ENCODE measurements around the gene TENM4. TPM values are rescaled to one million over a fixed set of nuclear protein-coding genes. Genes with fewer than 3 reads are reported as not detected.
"Not testable (repeated sequence)": the region's sequence is repeated elsewhere in the genome, so short reads cannot be mapped to it uniquely, and the experiment has no call there.

The TENM4 gene
- total RNA-seq, 4 donors from 2014 or later = 2.3 to 18.9 (median 4.5) TPM

- DNase-seq (ENCODE audit: low spot score) = no peak
- TF ChIP-seq CTCF (IDR thresholded peaks at IDR 0.05) = no peak
- no peak for ATAC-seq (ENCODE audit: low FRiP score)
These were observed 459.7 kb downstream of the TENM4 start for GRCh38 chr11:78981153-78981552.

GRCh38 chr11:78978831-78979230 is 462.0 kb downstream of the TENM4 start:
- ATAC-seq (ENCODE audit: low FRiP score) (no peak), DNase-seq (ENCODE audit: low spot score) (no peak)
- no peak for TF ChIP-seq CTCF (IDR thresholded peaks at IDR 0.05)

- DNase-seq (ENCODE audit: low spot score); ATAC-seq (ENCODE audit: low FRiP score): not testable (repeated sequence)
These were observed 463.0 kb downstream of the TENM4 start for GRCh38 chr11:78977848-78978247.

- no peak for TF ChIP-seq CTCF (IDR thresholded peaks at IDR 0.05)
- ATAC-seq (ENCODE audit: low FRiP score) (no peak), DNase-seq (ENCODE audit: low spot score) (no peak)
These were observed 463.8 kb downstream of the TENM4 start for GRCh38 chr11:78977009-78977408.

GRCh38 chr11:78975081-78975480 is 465.7 kb downstream of the TENM4 start:
- TF ChIP-seq CTCF (IDR thresholded peaks at IDR 0.05) = no peak
- no peak for DNase-seq (ENCODE audit: low spot score)

GRCh38 chr11:78973876-78974275 is 467.0 kb downstream of the TENM4 start:
- ATAC-seq (ENCODE audit: low FRiP score) (no peak), DNase-seq (ENCODE audit: low spot score) (no peak)
- TF ChIP-seq CTCF (IDR thresholded peaks at IDR 0.05) = no peak

More at GRCh38 chr11:78975081-78975480, 465.7 kb downstream of the TENM4 start:
- ATAC-seq (ENCODE audit: low FRiP score) = no peak

GRCh38 chr11:78972590-78972989 is 468.2 kb downstream of the TENM4 start:
- DNase-seq (ENCODE audit: low spot score) = no peak
- TF ChIP-seq CTCF (IDR thresholded peaks at IDR 0.05) = no peak
- ATAC-seq (ENCODE audit: low FRiP score) = no peak

- DNase-seq (ENCODE audit: low spot score) (no peak), ATAC-seq (ENCODE audit: low FRiP score) (no peak)
- no peak for TF ChIP-seq CTCF (IDR thresholded peaks at IDR 0.05)
These were observed 468.7 kb downstream of the TENM4 start for GRCh38 chr11:78972177-78972576.

Data from omental fat pad (tissue), 4 donors.